HG02798 (cell line): Measurements from ENCODE around the gene MEP1B.

ENCODE experiments used
- ATAC-seq: cut with Tn5 transposase; IDR thresholded peaks from one replicate; pipeline ENCODE4 v1.9.1; 2021; ENCODE audit warnings: mild to moderate bottlenecking; ENCODE audit not compliant: unreplicated experiment, poor library complexity

Gene MEP1B

GRCh38 chr18:32259553-32259952, 69.7 kb downstream of the MEP1B start:
- ATAC-seq: no peak

DNA sequence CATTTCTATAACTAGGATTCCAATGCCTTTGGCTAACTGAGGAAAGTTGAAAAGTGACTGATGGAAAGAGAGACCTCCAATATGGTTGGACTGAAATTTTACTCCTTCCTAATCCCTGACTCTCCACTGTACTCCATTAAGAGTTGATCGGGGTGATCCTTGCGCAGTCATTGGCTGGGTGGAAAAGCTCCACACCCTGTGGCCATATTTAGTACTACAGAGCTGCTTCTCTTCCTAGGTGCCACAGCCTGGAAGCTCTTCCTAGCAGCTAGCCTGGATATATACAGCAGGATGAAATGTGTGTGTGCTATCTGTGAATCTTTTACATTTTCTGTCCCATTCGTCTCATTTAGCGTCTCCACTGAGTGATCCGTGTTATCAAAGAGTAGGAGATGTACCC, 71.2 kb downstream of the MEP1B start:
- no peak for ATAC-seq

GRCh38 chr18:32262092-32262491, 72.3 kb downstream of the MEP1B start:
- ATAC-seq: no peak

DNA sequence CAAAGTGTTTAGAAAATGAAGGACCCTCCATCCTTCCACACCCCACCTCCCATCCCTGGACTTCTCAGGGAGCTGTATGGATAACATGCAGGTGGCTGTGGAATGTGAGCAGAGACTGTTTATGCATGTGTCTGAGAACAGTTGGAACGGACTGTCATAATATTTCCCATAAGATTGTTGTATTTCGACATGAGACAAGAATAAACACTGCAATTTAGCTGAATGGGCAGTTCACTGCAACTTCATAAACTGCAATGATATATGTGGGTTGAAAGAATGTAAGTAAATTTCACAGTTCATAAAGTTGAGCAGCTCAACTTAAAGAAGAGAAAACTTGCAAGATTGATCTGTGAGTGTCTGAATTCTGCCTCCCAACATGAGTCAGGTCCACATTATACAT, 74.6 kb downstream of the MEP1B start:
- ATAC-seq: no peak

DNA sequence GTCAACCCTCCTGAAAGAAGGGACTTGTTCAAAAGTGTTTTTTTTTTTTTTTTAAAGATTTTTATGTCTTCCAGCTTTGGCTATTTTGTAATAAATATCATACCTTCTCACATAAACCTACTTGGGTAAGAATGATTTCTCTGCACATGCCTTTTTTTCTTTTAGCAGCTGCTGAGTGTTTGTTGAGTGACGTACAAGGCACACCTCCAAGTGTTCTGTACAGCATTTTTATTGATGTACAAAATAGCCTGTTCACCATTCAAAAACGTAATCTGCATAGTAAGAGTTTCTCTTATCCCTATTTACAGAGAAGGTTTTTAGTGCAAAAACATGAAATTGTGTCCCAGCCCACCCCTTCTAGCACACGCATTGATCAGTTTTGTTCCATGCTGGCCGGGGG, 77.6 kb downstream of the MEP1B start:
- no peak for ATAC-seq
